SIG-M5 treated with dmso at 0.1 percent for 504 hours (cell line): ENCODE data around the gene MGAT3.

Experiments used
- DNase-seq: peaks from one replicate; lab custom pipeline; 2025; ENCODE audit not compliant: unreplicated experiment; lab: John Stamatoyannopoulos, UW

MGAT3 gene

DNA sequence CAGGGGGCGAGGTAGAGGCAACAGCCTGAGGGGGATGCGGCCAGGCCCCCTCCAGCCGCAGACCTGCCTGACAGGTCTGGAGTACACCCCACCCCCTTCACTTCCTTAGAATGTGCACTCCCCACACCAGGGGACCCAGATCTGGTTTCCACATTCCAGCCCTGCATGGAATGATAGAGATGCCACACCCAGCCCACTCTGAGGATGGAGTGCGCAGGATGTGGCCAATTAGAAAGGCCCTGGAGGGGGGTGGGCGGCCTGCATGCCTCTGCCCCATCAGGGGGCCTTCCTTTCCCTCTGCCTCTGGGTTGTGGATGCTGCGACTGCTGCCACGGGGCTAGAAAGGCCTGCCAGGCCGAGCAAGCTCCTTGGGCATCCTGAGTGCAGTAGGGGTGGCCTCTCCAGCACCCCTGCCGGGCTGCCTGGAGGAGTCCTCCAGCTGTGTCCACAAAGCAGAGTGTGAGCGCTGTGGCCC is 28.2 kb upstream of the MGAT3 start:
- DNase-seq: no peak

- no peak for DNase-seq
Observed at GRCh38 chr22:39429186-39429585, 27.6 kb upstream of the MGAT3 start.

DNA sequence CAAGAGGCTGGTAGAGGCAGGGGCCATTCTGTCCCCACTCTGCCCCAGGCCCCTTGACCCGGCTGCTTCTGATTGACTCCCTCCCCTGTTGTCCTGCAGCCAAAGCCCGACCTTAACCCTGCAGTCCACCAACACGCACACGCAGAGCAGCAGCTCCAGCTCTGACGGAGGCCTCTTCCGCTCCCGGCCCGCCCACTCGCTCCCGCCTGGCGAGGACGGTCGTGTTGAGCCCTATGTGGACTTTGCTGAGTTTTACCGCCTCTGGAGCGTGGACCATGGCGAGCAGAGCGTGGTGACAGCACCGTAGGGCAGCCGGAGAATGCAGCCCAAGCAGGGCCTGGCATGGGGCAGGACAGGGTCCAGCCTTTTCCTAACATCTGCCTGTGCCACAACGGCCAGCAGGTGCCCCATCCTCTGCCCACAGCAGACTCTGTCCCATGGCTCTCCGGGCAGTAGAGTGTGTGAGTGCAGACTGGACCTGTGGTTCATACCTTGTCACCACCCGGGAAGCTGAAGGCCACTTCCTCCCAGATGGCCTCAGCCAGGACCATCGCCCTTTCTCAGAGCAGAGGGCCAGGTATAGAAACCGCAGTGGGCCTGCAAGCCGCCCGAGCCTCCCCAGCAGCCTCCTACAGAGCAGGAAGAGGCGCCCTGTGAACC is 26.8 kb upstream of the MGAT3 start:
- no peak for DNase-seq

GRCh38 chr22:39430576-39431150 is 26.1 kb upstream of the MGAT3 start:
- DNase-seq: no peak

- DNase-seq: no peak
Observed at GRCh38 chr22:39431216-39431801, 25.5 kb upstream of the MGAT3 start.

- no peak for DNase-seq
Observed at GRCh38 chr22:39431821-39432251, 25.0 kb upstream of the MGAT3 start.

- no peak for DNase-seq
Observed at GRCh38 chr22:39432361-39432811, 24.4 kb upstream of the MGAT3 start.

DNA sequence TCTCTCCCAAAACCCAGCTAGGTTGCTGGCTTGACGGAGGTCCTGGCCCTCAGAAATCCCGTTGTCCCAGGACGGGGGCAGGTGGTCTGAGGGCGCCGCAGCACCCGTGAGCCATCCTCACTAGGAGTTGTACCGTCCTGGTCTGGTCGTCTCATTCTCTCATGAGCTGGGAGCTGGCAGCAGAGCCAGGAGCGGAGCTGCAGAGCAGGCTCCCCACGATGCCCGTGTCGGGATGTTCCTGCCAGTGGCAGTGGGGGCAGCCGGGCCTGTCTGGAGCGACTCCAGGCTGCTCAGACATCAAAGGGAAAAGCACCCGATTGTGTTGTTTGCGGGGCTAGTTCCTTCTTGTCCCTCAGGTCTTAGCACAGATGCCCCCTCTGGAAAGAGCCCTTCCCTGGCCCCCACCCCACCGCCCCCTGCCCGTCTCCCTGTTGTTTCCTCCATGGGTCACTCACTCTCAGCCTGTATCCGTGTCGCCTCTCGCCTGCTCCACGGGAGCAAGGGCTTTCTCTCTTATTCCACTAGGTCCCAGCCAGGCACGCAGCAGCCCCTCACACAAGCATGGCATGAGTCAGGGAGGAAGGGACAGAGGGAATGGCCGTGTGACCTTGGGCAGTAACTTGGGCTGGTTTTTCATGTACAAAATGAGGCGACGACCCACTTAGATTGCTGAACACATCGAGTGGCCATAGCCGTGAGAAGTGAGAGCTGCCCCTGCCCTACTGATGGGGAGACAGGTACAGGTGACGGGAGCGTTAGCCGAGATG is 23.2 kb upstream of the MGAT3 start:
- no peak for DNase-seq

DNA sequence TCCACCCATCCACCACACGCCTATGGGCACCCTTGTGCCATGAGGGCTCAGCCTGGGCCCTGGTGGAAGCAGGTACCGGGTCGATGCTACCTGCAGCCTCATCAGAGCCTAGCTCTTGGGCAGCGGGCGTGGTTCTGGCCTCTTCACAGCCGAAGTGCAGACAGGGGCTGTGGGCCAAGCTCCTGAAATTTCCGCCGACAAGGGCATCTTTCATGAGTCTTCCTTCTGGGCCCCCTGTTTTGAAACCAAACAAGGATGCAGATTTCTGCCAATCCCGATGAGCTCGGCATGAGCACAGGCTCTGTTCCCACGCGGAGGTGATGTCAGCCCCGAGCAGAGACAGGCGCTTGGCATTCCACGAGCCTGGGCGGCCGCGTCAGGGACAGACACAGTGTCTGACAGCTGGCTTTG is 22.6 kb upstream of the MGAT3 start:
- DNase-seq: no peak

DNA sequence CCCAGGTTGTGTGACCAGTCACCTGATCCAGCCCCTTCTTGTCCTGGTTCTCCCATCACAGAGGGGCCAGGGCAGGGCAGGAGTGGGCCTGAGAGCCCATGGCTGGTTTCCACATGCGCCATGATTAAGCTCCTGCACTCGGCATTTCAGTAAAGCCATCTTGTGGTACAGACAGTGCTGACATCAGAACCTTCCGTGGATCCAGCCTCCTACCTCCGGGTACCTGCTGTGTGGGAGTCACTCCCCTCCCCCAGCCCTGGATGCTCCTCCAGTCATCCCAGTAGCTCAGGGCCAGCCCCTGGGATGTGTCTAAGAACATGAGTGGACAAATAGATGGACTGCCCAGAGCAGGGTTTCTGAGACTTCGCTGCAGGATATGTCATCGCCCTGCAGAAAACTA is 22.1 kb upstream of the MGAT3 start:
- DNase-seq: no peak

DNA sequence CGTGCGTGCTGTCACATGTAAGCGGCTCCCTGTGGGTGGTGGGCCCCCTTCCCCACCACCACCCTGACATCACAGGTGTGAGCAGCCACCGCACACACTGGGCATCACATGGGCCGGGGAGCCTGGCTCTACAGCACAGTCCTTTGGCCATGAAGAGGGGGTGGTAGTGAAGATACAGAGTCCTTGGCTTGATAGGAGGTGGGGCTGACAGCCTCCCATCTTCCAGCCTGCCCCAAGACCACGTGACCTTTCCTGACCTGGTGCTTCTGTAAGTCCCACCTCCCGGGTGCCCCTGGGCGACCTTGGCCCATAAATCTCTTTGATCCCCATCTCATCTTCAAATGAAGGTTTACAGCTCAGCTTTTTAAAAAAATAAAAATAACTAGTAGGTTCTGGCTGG is 21.2 kb upstream of the MGAT3 start:
- no peak for DNase-seq

DNA sequence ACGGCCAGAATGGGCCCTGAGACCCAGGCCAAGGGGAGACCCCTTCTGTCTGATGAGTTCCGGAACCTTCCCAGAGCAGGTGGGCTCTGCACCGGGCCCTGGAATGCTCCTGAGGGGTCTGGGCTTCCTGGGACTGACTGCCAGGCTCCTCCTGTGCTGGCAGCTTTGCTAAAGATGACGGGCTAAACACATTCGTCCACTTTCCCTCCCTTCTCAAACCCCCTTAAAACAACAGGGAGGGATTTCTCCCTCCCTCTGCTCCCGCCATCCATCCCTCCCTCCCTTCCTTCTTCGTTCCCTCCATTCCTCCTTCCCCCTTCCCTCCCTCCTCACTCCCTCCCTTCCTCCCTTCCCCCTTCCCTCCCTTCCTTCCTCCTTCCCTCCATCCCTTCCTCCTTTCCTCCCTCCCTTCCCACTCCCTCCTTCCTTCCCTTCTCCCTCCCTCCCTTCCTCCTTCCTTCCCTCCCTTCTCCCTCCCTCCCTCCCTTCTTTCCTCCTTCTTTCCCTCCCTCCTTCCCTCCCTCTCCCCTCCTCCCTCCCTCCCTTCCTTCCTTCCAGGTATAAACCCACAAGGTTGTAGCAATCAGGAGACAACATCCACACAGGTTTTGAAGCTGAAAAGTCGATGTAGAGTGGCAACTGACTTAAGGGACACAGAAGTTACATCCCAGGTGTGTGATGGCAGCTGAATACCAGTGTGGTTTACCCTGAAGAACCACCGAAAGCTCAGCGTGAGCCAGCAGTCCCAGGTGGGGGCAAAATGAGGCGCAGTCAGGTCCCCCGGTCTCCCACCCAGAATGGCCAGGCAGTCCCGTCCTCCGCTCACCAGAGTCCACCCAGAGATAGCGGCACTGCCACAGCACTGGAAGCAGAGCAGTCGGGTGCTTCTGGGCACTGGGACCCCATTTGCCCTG is 18.8 kb upstream of the MGAT3 start:
- no peak for DNase-seq

- no peak for DNase-seq
Observed at GRCh38 chr22:39439170-39439569, 17.6 kb upstream of the MGAT3 start.

GRCh38 chr22:39443398-39443797 is 13.4 kb upstream of the MGAT3 start:
- no peak for DNase-seq

DNA sequence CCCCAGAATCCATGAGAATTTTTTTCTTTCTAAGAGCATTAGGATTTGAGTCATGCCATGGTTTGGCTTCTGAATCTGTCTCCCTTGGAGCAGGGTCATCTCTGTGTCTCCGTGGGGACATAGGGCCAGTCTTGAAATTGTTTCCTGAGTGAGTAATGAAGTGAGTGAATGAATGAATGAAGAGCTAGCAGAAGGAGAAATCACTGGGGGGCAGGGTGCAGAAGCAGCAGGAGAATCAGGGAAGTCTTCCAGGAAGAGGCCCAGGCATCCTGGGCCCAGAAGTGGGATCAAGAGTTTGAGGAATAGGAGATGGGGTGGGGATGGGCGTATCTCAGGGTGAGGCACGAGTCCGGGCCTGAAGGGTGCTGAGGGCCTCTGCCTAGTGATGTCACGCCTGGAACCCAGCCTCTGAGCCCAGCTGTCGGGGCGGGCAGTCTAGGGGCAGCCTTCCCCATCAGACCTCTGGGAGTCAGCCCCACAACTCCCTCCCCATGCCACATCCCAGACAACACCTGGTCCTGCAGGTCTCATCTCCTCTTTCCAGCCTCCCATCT is 12.5 kb upstream of the MGAT3 start:
- DNase-seq: no peak

DNA sequence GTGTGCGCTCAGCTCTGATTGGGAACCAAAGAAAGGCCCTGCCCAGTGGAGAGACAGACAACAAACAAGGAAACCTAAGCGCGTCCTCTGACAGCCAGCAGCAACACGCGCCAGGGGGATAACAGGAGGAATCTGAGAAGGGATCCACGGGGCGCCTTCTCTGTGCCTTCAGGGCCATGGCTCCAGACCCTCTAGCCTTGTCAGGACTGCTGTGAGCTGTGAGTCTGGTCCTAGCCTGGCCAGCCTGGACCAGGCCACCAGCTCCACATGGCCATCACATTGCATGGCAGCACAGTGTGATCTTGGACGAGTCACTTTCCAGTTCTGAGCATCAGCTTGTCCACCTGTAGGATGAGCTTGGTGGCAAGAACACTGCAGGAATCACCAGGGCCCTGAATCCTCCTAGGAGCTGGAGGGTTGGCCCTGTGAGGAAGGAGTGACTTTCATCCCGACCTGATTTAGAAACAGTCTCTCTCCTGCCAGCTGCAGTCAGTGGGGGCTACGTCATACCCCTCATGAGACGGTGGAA is 11.8 kb upstream of the MGAT3 start:
- DNase-seq: no peak

- no peak for DNase-seq
Observed at GRCh38 chr22:39445678-39446077, 11.1 kb upstream of the MGAT3 start.

GRCh38 chr22:39446239-39446721 is 10.5 kb upstream of the MGAT3 start:
- no peak for DNase-seq

DNA sequence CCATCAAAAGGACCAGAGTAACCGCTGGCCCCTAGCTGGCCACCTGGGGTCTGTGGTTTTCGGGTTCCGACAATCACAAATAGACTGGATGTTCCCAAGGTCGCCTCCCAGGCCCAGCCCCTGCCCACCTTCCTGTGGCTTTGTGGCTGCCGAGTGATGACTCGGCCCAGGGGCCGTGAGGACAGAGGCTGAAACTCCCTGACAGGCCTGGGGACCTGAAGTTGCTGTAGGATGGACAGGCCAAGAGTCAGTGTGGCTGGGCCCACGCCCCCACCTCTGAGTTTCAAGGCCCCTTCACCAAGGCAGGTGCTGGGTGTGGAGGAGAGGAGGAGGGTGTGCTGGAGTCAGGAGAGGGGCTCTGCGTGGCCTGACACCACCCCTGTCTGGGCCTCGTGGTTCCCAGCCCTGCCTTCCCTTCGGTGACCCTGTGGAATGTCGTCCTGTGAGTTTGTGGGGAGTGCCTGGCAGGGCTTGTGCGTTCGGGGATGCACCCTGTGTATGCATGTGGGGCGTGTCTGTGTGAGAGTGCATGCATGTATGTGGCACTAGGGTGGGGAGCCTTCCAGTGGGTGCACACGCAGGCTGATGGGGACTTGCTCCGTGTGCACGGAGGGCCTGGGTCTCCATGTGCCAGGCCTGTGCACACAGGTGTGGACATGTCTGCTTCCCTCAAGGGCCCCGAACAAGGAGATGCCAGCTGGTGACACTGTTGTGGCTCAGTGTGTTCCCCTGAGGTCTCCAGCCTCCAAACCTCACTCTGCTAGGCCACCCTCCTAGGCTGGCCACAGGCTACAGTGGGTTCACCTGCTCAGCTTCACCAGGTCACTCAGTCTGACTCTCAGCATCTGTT is 8.4 kb upstream of the MGAT3 start:
- DNase-seq: no peak
